ENCODE results near the gene MKI67.
A peak's percentile ranks its signal among the peaks of the same experiment; 100 is the strongest.

The MKI67 gene

DNA sequence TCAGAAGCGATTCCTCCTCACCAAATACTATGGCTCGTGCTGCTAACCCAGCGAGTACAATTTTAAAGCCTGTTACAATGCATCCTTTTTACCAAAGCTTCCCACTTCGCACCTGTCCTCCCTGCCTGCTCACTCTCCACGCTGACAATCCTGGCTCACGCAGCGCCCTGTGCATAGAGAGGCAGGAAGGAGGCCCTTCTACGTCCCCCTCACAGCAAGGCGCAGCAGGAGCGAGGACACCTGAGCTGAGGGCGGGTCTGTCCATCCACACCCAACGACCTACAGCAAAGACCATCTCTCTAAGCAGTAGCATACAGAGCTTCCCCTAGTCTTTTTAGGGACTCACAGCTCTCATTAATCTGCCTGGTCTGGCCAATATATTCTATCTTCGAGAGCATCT is 46.0 kb downstream of the MKI67 start:
- no peak for DNase-seq

DNA sequence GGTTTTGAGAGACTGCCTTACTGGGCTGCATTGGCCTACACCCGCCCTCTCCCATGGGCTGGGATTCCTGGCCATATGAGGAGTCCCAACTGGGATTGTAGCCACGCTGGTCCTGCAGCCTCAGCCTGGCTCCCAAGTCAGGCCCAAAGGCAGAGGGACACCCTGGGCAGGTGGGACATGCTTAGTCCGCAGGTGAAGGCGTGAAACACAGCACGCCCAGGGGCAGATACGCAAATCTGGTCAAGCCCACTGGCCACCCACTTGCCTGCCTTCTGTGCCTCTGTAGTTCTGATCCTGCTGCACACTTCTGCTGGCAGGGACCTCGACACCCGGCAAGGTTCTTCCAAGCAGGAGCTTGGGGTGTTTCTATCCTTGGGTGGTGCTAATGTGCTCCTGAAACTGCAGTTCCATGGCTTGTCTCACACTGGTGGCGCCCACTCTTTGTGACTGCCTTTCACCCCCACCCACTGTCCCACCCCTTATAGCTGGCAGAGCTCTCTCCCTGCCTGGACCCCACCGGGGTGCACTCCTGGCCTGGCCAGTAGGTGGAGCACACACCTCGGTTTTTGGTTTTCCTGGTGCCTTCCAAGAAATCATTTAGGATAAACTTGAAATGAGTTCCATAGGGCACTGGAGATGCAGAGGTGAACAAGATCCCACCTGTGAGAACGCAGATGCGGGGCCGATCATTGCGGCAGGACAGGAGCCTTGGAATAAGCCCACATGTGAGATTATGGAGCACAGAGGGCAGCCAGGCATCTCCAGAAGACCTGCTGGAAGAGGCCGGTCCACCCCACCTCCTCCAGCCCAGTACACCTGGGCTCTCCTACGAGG is 47.9 kb downstream of the MKI67 start:
- DNase-seq: peak; percentile 7

DNA sequence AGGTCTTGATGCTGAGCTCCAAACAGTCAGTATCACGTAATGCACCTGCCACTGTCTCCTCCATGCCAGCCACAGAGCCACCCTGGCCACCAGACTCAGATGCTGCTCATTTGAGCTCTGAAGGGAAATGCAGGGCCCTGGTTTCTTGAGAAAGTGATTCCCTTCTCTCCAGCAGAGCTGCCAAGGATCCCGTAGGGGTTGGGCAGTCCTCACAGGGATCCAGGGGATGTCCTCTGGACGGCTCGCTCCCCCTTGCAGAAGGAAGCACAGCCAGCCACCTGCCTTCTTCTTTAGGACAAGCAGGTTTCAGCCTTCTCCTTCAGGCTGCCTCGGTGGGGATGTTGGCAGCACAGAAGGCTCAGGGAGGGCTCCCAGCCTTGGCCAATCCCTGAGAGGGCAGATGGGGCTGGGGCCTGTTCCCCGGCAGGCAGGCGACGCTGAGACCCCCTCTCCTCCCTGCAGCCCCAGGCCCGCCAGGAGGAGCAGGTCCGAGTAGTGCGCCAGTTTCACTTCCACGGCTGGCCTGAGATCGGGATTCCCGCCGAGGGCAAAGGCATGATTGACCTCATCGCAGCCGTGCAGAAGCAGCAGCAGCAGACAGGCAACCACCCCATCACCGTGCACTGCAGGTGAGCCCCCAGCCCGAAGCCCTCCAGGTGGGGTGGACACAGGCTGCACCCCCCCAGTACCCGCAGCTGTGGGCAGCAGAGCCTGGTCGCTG is 48.9 kb downstream of the MKI67 start:
- no peak for DNase-seq

DNA sequence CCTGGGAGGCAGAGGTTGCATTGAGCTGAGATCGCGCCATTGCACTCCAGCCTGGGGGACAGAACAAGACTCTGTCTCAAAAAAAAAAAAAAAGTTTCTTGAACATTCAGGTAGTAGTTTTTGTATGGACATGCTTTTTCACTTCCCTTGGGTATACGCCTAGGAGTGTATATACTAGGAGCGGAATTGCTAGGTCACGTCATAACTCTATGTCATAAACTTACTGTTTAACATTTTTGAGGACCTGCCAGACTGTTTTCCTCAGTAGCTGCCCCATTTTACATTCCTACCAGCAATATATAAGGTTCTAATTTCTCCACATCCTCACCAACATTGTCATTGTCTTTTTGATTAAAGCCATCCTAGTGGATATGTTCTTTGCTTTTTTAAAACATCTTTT is 51.6 kb downstream of the MKI67 start:
- DNase-seq: no peak

DNA sequence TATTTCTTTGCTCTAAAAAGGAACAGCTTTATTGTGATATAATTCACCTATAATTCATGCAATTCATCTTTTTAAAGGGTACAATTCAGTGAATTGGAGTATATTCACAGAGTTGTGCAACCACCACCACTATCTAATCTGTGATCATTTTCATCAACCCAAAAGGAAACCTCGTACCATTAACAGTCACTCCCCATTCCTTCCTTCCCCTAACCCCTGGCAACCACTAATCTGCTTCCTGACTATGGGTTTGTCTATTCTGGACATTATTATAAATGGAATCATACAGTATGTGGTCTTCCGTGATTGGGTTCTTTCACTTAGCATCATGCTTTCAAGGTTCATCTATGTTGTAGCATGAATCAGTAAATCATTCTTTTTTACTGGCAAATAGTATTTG is 52.3 kb downstream of the MKI67 start:
- no peak for DNase-seq

DNA sequence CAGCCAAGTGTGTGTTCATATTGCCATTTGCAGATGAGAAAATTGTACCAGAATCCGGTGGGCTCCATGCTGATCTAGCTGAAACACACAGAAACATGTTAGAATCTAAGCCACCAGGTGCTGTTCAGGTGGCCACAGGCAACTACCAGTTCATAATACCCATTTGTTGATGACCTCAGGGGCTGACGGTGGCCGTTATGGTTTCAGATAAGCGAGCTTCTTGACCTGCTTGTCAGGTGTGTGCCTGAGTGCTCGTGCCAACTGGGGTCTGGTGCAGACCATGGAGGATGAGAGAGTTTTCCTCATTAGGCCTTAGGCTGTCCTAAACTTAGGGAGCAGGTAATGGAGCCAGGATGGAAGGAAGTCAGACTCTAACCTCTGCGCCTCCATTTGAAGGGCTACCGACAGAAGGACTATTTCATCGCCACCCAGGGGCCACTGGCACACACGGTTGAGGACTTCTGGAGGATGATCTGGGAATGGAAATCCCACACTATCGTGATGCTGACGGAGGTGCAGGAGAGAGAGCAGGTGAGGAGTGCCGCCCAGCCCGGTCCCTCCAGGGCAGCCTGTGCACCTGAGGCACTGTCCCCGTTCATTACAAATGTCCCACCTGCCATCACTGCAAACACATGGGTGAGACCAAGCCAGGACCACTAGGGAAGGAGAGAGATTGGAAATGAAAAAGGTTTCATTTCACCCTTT is 53.1 kb downstream of the MKI67 start:
- no peak for DNase-seq

DNA sequence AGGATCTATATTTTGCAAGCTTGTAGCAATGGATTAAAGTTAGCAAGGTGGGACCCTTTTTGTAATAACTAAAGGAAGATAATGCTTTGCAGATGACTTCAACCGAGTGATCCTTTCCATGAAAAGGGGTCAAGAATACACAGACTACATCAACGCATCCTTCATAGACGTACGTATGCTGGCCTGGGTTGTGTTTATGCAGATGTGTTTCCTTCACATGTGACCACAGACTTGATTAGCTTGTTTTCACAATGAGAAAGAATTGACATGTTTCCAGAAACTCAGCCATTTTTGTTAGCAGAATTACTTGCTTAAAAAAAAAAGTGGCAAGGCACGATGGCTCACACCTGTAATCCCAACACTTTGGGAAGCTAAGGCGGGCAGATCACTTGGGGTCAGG is 54.2 kb downstream of the MKI67 start:
- no peak for DNase-seq

DNA sequence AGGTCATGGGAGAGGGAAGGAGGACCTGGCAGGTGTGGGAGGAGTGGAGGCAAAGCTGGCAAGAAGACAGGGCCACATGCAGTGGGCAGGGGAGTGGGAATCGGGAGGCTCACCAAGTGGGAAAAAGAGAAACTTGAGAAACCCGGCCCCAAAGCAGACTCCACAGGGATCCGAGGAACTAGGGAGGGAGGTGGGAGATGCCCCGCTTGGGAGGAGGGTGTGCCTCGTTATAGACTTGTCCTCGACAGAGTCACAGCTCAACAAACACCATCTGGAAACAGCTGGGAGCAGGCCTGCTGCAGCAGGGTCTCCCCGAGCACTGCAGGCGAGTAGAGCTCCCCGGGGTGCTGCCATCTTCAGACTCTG is 54.8 kb downstream of the MKI67 start:
- no peak for DNase-seq

DNA sequence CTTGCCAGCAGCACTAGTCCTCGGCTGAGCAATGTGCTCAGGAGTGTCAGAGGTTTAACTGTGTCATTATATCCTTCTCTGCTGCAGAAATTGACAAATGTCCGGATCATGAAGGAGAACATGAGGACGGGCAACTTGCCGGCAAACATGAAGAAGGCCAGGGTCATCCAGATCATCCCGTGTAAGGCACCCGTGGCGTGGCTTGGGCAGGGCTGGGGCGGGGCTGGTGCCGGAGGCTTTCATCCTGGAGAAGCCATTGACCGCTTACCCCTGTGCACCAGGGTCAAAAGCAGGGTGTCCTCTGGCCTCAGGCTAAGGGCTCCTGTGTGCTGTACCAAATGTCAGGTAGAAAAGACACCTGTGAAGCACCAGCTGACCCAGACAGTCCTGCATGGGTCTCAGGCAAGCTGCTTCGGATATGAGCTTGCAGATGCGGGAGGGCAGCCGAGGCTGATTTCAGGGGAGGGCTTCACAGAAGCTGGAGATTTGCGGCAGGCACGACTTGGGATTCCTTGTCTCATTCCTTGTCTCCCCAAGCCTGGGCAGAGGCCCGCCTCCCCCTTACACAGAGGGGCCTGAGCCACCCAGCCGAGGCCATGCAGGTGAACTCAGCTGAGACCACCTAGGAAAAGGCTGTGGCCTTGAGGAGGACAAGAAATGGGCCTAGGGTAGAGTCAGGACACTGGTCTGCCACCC is 55.4 kb downstream of the MKI67 start:
- DNase-seq: no peak

DNA sequence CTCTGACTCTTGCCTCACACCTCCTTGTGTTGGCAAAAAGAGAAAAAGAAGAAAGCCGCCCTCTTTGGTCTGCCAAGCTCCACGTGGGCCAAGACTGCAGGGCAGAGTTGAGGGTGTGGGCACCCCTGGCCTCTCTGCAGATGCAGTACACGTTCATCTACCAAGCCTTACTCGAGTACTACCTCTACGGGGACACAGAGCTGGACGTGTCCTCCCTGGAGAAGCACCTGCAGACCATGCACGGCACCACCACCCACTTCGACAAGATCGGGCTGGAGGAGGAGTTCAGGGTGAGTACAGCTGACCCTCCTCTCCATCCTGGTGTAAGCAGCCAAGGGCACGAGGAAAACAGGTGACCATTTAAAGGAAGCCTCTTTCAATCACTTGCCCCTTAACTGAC is 56.1 kb downstream of the MKI67 start:
- no peak for DNase-seq

DNA sequence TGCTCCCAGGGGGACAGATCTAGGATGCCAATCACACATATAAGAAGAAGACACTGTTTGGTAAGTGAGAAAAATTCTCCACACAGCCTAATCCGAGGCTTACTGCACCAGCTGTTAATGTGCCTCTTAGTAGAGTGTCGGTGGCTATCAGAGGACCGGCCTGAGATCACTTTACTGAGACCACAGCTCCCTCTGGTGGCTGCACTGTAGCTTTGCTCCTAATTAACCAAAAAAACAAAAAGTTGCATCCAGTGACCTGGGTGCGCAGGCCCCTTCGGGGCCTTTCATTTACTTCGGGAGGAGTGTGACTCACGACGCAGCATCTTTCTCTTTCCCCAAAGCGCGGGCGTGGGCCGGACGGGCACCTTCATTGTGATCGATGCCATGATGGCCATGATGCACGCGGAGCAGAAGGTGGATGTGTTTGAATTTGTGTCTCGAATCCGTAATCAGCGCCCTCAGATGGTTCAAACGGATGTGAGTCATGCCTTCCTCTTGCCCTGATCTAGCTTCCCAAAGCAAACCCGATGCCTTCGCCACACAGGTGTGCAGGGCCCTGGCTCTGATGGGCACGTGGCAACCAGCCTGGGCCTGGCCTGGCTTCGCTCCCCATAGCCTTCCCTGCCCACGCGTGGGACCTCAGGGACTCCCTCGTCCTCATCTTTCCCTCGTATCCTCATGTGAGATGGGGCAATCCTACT is 56.7 kb downstream of the MKI67 start:
- peak; percentile 24 for DNase-seq

DNA sequence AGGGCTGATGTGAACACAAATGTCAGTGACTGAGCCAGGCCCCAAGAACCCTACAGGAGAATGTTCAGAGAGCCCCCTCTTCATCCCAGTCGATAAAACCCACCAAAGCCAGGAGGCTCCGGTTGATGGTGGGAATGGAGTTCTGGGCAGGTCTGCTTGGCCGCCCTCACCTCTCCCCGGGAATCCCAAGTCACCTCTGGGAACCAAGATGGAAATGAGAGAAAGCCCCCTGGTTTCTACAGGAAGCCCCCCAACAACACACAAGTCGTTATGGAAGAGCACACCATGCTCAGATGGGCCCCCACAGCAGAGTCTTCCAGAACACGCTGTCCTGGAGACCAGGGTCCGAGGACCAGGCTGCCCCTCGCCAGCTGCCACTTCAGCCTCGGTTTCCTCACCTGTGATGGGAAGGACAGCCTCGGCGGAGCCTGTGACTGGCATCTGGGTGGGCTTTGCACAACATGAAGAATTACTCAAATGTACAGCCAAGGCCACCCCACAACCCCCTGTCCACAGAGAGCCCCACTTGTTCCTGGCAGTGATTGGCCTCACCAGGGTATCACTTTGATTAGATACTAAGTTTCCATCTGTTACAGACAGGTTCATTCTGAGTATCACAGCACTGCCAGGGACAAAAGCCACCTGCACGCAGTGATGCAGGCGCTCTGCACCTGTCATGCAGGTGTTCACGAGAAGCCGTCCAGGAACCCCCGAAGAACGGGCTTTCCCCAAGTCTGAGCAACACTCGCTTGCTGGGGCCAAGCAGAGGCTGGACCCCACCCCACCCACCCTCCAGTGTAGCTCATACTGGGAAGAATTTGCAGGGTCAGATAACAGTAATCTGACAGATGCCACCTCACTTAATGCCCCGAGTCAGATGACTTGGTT is 57.6 kb downstream of the MKI67 start:
- DNase-seq: no peak

DNA sequence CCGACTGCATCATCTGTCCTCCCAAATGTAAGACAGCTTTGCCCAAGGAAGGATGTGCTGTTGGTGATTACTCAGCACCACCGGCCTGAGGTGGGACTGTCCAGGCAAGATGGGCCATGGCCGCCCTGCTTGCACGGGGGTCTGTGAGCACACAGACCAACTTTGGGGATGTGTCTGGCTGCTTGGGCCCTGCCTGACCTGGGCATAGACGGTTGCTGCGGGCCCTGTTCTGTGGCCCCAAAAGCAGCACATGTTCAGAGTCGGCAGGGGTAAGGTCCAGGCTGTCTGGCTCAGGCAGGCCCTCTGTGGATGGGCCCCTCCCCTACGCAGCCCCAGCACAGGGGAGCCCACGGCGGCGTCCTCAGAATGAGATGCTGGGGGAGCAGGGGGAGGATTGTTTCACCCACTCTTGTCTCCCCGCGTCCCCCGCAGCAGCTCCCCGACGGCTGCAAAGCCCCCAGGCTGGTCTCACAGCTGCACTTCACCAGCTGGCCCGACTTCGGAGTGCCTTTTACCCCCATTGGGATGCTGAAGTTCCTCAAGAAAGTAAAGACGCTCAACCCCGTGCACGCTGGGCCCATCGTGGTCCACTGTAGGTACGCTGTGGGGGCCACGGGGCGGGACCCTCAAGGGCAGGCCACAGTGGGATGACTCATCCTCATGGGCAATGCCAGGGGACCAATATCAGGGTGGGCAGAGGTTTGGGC is 58.4 kb downstream of the MKI67 start:
- no peak for DNase-seq

DNA sequence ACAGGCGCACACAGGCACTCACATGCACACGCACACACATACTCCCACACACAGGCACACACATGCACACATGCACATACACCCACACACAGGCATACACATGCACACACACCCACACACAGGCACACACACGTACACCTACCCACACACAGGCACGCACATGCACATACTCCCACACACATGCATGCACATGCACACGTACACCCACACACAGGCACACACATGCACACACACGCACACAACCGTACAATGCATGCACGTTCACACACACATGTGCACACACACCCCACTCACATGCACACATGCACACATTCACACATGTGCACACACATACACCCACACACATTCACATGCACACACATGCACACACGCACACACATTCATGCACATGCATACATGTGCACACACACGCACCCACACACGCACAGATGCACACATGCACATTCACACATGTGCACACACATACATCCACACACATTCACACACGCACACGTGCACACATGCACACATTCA is 59.3 kb downstream of the MKI67 start:
- DNase-seq: no peak

DNA sequence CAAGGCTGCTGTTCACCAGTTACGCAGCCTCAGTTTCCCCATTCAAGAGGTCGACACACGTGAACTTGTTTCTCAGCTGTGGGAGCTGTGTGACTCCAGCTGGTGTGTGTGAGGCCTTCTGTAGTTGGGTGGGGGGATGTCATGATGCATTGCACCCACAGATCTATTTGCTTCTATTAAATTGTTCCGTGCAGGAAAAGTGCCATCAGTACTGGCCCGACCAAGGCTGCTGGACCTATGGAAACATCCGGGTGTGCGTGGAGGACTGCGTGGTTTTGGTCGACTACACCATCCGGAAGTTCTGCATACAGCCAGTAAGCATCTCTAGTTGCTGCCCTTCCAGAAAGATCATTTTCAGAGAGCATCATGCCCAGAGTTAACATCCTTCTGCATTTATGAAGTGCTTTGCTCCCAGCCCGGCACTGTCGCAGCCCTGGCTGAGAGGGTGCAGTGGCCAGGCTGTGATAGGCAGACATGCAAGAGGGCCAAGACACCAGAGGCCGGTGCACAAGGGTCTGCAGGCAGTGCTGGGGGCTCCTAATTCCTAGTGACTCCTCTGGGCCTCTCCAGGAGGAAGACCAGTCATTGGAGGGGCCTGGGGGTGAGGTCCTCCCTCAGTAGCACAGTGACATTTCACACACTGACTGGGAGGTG is 60.2 kb downstream of the MKI67 start:
- no peak for DNase-seq

DNA sequence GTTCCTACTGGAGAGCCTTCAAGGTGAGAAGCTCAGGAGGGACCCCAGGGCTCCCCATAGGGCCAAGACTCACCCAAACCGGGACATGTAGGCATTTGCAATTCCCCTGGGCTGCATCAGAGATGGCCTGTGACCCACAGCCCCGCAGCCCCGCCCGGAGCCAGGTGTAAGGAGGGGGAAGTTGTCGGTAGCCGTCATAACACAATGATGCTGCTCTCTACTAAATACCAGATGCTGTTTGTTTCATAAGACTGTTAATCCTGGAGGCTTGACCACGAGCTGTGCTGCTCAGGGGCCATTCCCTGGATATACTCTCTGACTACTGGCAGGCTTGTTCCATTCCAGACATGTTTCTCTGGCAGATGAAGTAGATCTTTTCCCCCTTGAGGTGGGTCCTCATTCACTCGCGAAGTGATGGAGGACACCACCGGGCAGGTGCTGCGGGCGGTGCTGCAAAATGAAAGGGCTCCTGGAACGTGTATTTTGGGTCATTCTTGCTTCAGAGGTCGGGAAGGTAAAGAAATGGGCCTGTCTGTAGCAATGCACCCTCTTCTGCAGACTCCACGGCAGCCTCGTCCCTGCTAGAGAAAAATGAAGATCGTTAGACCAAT is 61.1 kb downstream of the MKI67 start:
- no peak for DNase-seq

DNA sequence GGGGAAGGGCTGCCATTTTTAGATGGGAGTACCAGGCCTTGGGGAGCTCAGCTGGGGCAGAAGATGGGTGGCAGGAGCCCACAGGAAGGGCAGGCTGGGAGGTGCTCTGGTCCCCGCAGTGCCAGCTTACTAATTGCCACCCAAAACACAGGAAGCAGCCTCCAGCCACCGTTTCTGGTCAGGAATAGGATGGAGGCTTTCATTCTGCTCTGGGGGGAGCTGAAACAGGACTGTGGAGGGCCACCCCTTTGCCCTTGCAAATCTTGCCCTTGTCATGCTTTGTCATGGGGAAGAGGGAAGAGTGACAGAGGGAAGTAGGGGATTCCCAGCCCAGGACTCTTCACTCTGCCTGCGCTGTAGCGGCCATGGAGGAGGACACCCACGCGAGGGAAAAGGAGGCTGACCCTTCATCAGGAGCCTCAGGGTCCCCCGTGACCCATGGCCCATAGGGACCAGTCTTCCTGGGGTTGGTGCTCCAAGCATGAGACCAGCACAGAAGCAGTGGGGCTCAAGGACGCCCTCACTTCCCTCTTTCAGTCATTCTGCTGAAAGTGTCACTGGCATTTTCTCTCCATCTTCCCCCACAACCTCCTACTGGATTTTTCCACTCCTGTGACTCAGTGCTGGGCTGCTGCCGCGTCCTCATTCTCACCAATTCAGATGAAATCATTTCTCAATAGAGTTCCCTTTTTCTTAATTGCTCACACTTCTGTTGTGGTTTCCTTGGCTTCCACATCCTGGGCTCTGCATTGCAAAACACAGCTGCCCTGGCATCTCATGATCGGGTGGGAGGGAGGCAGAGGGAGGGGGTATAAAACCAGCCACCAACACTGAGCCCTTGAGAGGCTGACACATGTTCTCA is 61.9 kb downstream of the MKI67 start:
- DNase-seq: no peak

DNA sequence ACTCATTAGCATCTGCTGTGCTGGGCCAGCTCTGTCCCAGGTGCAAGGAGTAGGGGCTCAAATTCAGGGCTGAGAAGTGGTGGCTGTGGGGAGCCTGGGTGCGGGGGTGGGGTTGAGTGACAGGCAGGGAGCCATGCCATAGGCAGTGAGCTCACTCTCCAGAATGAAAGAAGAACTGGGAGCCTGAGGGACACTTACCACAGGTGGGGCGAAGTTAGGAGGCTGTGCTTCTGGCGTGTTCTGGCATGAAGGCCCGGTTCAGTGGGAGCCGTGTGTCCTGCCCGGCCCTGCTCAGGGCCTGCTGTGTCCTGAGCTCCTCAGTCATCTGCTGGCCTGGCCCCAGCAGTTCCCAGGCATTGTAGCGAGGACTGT is 62.5 kb downstream of the MKI67 start:
- no peak for DNase-seq

Data from NCI-H526 treated with DMSO at 0.1 percent for 48 hours (cell line).